MM.1S (cell line): ENCODE measurements around the gene GCM1.

ENCODE experiments used
- DNase-seq: peaks from one replicate; pipeline ENCODE4 v3.0.0-alpha.2; 2015
- H2AFZ ChIP-seq: fragments of 300-600 bp; sonication (generic); 2 replicates; pipeline ENCODE4 v1.6.0; 2016; ENCODE audit warnings: antibody characterized with exemption, low read length
- H3F3A ChIP-seq: fragments of 300-600 bp; sonication (generic); 2 replicates; pipeline ENCODE4 v1.6.1; 2016; ENCODE audit warnings: mild to moderate bottlenecking, antibody characterized with exemption, low read length, moderate library complexity, mixed read lengths; ENCODE audit not compliant: insufficient read depth
- H3K27ac ChIP-seq: fragments of 300-600 bp; sonication (generic); 2 replicates; pipeline ENCODE4 v1.5.1; 2016; ENCODE audit warnings: mild to moderate bottlenecking, low read length
- H3K27me3 ChIP-seq: fragments of 300-600 bp; sonication (generic); replicated peaks from 2 replicates; pipeline ENCODE4 v1.6.0; 2016; ENCODE audit warnings: low read length; ENCODE audit not compliant: insufficient read depth
- H3K36me3 ChIP-seq: fragments of 300-600 bp; sonication (generic); replicated peaks from 2 replicates; pipeline ENCODE4 v1.6.1; 2016; ENCODE audit warnings: mild to moderate bottlenecking, low read length, mixed read lengths; ENCODE audit not compliant: insufficient read depth
- H3K4me1 ChIP-seq: fragments of 300-600 bp; sonication (generic); 2 replicates; pipeline ENCODE4 v1.6.1; 2016; ENCODE audit warnings: low read length, mixed read lengths
- H3K4me2 ChIP-seq: fragments of 300-600 bp; sonication (generic); 2 replicates; pipeline ENCODE4 v1.6.0; 2016; ENCODE audit warnings: low read depth, low read length
- H3K4me3 ChIP-seq: fragments of 300-600 bp; sonication (generic); 2 replicates; pipeline ENCODE4 v1.5.1; 2016; ENCODE audit warnings: low read length, mixed read lengths
- H3K79me2 ChIP-seq: fragments of 300-600 bp; sonication (generic); 2 replicates; pipeline ENCODE4 v1.6.1; 2016; ENCODE audit warnings: mixed run types, low read length, mixed read lengths
- H3K9ac ChIP-seq: fragments of 300-600 bp; sonication (generic); 2 replicates; pipeline ENCODE4 v1.6.1; 2016; ENCODE audit warnings: low read length, mixed read lengths
- H3K9me2 ChIP-seq: fragments of 300-600 bp; sonication (generic); replicated peaks from 2 replicates; pipeline ENCODE4 v1.6.1; 2016; ENCODE audit warnings: mild to moderate bottlenecking, low read length, mixed read lengths; ENCODE audit not compliant: insufficient read depth
- H3K9me3 ChIP-seq: fragments of 300-600 bp; sonication (generic); replicated peaks from 2 replicates; pipeline ENCODE4 v1.6.1; 2016; ENCODE audit warnings: mild to moderate bottlenecking, low read length, mixed read lengths; ENCODE audit not compliant: insufficient read depth
- H4K20me1 ChIP-seq: fragments of 300-600 bp; sonication (generic); 2 replicates; pipeline ENCODE4 v1.6.1; 2016; ENCODE audit warnings: mild to moderate bottlenecking, low read length, moderate library complexity, mixed read lengths; ENCODE audit not compliant: insufficient read depth
- CTCF ChIP-seq: fragments of 300-600 bp; sonication (generic); IDR thresholded peaks from 2 replicates; pipeline ENCODE4 v1.5.1; 2016; ENCODE audit warnings: antibody characterized with exemption, low read length, mixed read lengths
- EZH2 ChIP-seq: fragments of 300-600 bp; sonication (generic); optimal IDR thresholded peaks from 2 replicates; pipeline ENCODE3; 2017; ENCODE audit warnings: low read depth, mild to moderate bottlenecking, antibody characterized with exemption, low read length, mixed read lengths
- EZH2phosphoT487 ChIP-seq: fragments of 300-600 bp; sonication (generic); IDR thresholded peaks from 2 replicates; pipeline ENCODE4 v1.6.1; 2018; ENCODE audit warnings: antibody characterized with exemption, low read length

Gene GCM1

DNA sequence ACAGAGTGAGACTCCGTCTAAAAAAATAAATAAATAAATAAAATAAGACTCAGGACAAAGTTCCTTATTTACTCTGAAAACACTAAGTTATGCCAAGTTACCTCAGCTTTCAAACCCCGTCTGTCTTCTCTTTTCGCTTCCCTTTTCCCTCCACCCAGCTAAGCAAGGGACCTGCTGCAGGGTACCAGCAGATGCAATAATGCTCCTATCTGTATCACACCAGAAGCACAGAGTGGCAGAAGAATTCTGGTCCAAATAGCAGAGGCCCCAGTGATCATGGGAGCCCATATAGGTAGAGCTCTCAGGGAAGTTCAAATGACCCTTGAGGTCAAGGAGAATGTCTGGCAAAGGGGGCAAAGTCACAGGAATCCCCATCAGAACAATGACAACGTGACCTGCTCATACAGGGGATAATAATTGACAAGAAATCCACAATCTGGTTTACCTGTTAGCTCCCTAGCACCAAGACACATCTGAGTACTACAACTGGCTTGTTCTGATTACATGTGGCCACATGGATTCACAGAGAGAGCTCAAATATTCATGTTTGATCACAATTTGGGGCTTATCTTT is 8.7 kb downstream of the GCM1 start:
- no peaks in the 10 kb centered on the region for H3K9me2 ChIP-seq
- H3K79me2 ChIP-seq: no peaks in the 10 kb centered on the region
- no peak overlapping the region for H3K9ac ChIP-seq
- H3F3A ChIP-seq: no peaks in the 10 kb centered on the region
- H3K9me3 ChIP-seq: no peaks in the 10 kb centered on the region
- H3K4me2 ChIP-seq: no peak overlapping the region
- no peak overlapping the region for H2AFZ ChIP-seq
- DNase-seq: no peak
- TF ChIP-seq EZH2: no peak
- no peak for TF ChIP-seq CTCF
- no peak for TF ChIP-seq EZH2phosphoT487
- H3K36me3 ChIP-seq: no peaks in the 10 kb centered on the region
- H4K20me1 ChIP-seq: no peaks in the 10 kb centered on the region
- H3K4me1 ChIP-seq: no peaks in the 10 kb centered on the region
- H3K27ac ChIP-seq: no peak overlapping the region
- no peaks in the 10 kb centered on the region for H3K27me3 ChIP-seq
- H3K4me3 ChIP-seq: no peak overlapping the region

GRCh38 chr6:53136000-53136609 is 12.5 kb downstream of the GCM1 start:
- Histone ChIP-seq H3K9ac (no peak overlapping the region), H3K9me2 (no peaks in the 10 kb centered on the region), H3K27me3 (no peaks in the 10 kb centered on the region), H3F3A (no peaks in the 10 kb centered on the region), H3K36me3 (no peaks in the 10 kb centered on the region), H3K79me2 (no peaks in the 10 kb centered on the region), H3K9me3 (no peaks in the 10 kb centered on the region), H3K4me3 (no peak overlapping the region), H4K20me1 (no peaks in the 10 kb centered on the region), H3K4me2 (no peak overlapping the region), H3K4me1 (no peaks in the 10 kb centered on the region), H3K27ac (no peak overlapping the region), H2AFZ (no peak overlapping the region)
- TF ChIP-seq EZH2 (no peak), CTCF (no peak), EZH2phosphoT487 (no peak)
- no peak for DNase-seq

- Histone ChIP-seq H3K4me1 (no peaks in the 10 kb centered on the region), H3K27me3 (no peaks in the 10 kb centered on the region), H2AFZ (no peak overlapping the region), H3K4me2 (no peak overlapping the region), H3K9ac (no peak overlapping the region), H3K36me3 (no peaks in the 10 kb centered on the region), H3K27ac (no peak overlapping the region), H3F3A (no peaks in the 10 kb centered on the region), H3K79me2 (no peaks in the 10 kb centered on the region), H4K20me1 (no peaks in the 10 kb centered on the region), H3K9me2 (no peaks in the 10 kb centered on the region), H3K9me3 (no peaks in the 10 kb centered on the region), H3K4me3 (no peak overlapping the region)
- TF ChIP-seq EZH2phosphoT487 (no peak), CTCF (no peak), EZH2 (no peak)
- no peak for DNase-seq
These were observed 13.9 kb downstream of the GCM1 start for GRCh38 chr6:53134601-53135235.
